C4-2B (cell line): ENCODE results near the gene CHPF.

Experiments
- CTCF ChIP-seq: fragments of 450-650 bp; conservative IDR thresholded peaks from 2 replicates; pipeline ENCODE4 v1.5.1; 2017; ENCODE audit warnings: mild to moderate bottlenecking
- ZFX ChIP-seq: fragments of 450-650 bp; IDR thresholded peaks from 2 replicates; pipeline ENCODE4 v1.6.1; 2017

- TF ChIP-seq CTCF (no peak), ZFX (no peak)
Measured at GRCh38 chr2:219547621-219548020, 4.0 kb upstream of the CHPF start.
